ENCODE results near the gene PCSK6.

The PCSK6 gene

GRCh38 chr15:101283931-101284330, 205.6 kb downstream of the PCSK6 start:
- H2AFZ ChIP-seq (ENCODE audit: low read length), result no peak overlapping the region
- H2AK5ac ChIP-seq (ENCODE audit: low read depth, low read length), result no peak overlapping the region
- no peak overlapping the region for H2BK15ac ChIP-seq (ENCODE audit: low read length)
- no peak overlapping the region for H2BK12ac ChIP-seq (ENCODE audit: low read length)
- H3K27me3 ChIP-seq (ENCODE audit: control insufficient read depth in 3 of 3, insufficient read depth in 3 of 3, low read depth in 1 of 3, low read length in 3 of 3), result no peaks in the 10 kb centered on the region
- H3K79me1 ChIP-seq (ENCODE audit: low read depth, low read length), result peaks cover 2% of the 10 kb centered on the region
- H3K23ac ChIP-seq (ENCODE audit: low read depth, low read length, poor library complexity), result no peak overlapping the region
- WGBS, 2 donors (ENCODE audit: extremely low coverage in 2 of 2, insufficient read length in 2 of 2, insufficient replicate concordance in 1 of 2), result no CpG with 5 or more reads among the region's 6 CpGs
- no peak overlapping the region for H2BK120ac ChIP-seq (ENCODE audit: low read depth, low read length)
- no peak overlapping the region for H3K27ac ChIP-seq (replicated peaks; ENCODE audit: low read length)
- no peaks in the 10 kb centered on the region for H3K9me3 ChIP-seq (replicated peaks in 1 of 2; ENCODE audit: control insufficient read depth in 2 of 2, insufficient read depth in 1 of 2, low read depth in 1 of 2, low read length in 2 of 2)
- no peak overlapping the region for H3K4me2 ChIP-seq (ENCODE audit: insufficient read depth, low read length, poor library complexity, severe bottlenecking)
- H3K9ac ChIP-seq (ENCODE audit: low read depth, low read length, poor library complexity), result no peak overlapping the region
- peaks cover 32 to 91% of the 10 kb centered on the region in 2 donors for H3K36me3 ChIP-seq (replicated peaks in 1 of 2; ENCODE audit: control insufficient read depth in 2 of 2, insufficient read depth in 2 of 2, low read length in 2 of 2)
- H4K8ac ChIP-seq (ENCODE audit: low read depth, low read length), result no peak overlapping the region
- no peak overlapping the region for H4K91ac ChIP-seq (ENCODE audit: low read depth, low read length, poor library complexity)
- H3K4me3 ChIP-seq (ENCODE audit: low read length in 2 of 2), result no peak overlapping the region
- no peak overlapping the region for H3K4ac ChIP-seq (ENCODE audit: low read length)
- no peak for DNase-seq (ENCODE audit: low spot score)
- no peak overlapping the region for H3K14ac ChIP-seq (ENCODE audit: low read length)
- no peaks in the 10 kb centered on the region for H3K4me1 ChIP-seq (ENCODE audit: control insufficient read depth in 2 of 2, insufficient read depth in 1 of 2, low read depth in 1 of 2, low read length in 2 of 2)
- H2BK5ac ChIP-seq (ENCODE audit: low read length), result no peak overlapping the region
- H3K18ac ChIP-seq (ENCODE audit: low read length), result no peak overlapping the region

DNA sequence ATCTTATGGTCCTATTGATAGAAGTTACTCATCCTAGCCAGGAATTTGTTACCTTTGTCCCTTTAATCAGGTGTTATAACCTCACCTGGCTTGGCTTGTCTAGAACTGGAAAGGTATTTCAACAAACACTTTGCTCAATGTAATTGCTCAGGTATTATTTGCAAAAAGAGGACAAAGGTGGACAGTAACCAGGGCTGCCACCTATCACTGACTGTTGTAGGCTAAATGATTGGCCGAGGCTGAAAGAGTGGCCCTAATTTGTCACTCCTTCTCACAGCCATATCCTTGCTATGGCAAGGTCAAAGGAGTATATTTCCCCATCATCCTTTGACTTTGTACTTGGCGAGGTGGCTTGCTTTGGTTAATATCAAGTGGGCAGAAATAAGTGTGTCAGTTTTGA, 209.5 kb downstream of the PCSK6 start:
- H2AK5ac ChIP-seq (ENCODE audit: low read depth, low read length), result no peak overlapping the region
- H3K4me2 ChIP-seq (ENCODE audit: insufficient read depth, low read length, poor library complexity, severe bottlenecking), result no peak overlapping the region
- H3K36me3 ChIP-seq (replicated peaks in 1 of 2; ENCODE audit: control insufficient read depth in 2 of 2, insufficient read depth in 2 of 2, low read length in 2 of 2), result peaks cover 23 to 64% of the 10 kb centered on the region in 2 donors
- no peak overlapping the region for H3K18ac ChIP-seq (ENCODE audit: low read length)
- no peak overlapping the region for H3K9ac ChIP-seq (ENCODE audit: low read depth, low read length, poor library complexity)
- no peak overlapping the region for H3K14ac ChIP-seq (ENCODE audit: low read length)
- H3K4me3 ChIP-seq (ENCODE audit: low read length in 2 of 2), result no peak overlapping the region
- no peak overlapping the region for H3K23ac ChIP-seq (ENCODE audit: low read depth, low read length, poor library complexity)
- no peaks in the 10 kb centered on the region for H3K9me3 ChIP-seq (replicated peaks in 1 of 2; ENCODE audit: control insufficient read depth in 2 of 2, insufficient read depth in 1 of 2, low read depth in 1 of 2, low read length in 2 of 2)
- DNase-seq (ENCODE audit: low spot score), result no peak
- no peak overlapping the region for H3K4ac ChIP-seq (ENCODE audit: low read length)
- H2BK5ac ChIP-seq (ENCODE audit: low read length), result no peak overlapping the region
- H3K79me1 ChIP-seq (ENCODE audit: low read depth, low read length), result peaks cover 5% of the 10 kb centered on the region
- H4K91ac ChIP-seq (ENCODE audit: low read depth, low read length, poor library complexity), result no peak overlapping the region
- no peak overlapping the region for H3K27ac ChIP-seq (replicated peaks; ENCODE audit: low read length)
- no peak overlapping the region for H2BK15ac ChIP-seq (ENCODE audit: low read length)
- no peak overlapping the region for H4K8ac ChIP-seq (ENCODE audit: low read depth, low read length)
- peaks cover 4% of the 10 kb centered on the region in 2 donors for H3K4me1 ChIP-seq (ENCODE audit: control insufficient read depth in 2 of 2, insufficient read depth in 1 of 2, low read depth in 1 of 2, low read length in 2 of 2)
- H2BK12ac ChIP-seq (ENCODE audit: low read length), result no peak overlapping the region
- no peak overlapping the region for H2AFZ ChIP-seq (ENCODE audit: low read length)
- no CpG with 5 or more reads among the region's 2 CpGs for WGBS, 2 donors (ENCODE audit: extremely low coverage in 2 of 2, insufficient read length in 2 of 2, insufficient replicate concordance in 1 of 2)
- H2BK120ac ChIP-seq (ENCODE audit: low read depth, low read length), result no peak overlapping the region
- H3K27me3 ChIP-seq (ENCODE audit: control insufficient read depth in 3 of 3, insufficient read depth in 3 of 3, low read depth in 1 of 3, low read length in 3 of 3), result no peaks in the 10 kb centered on the region

- no peaks in the 10 kb centered on the region for H3K27me3 ChIP-seq (ENCODE audit: control insufficient read depth in 3 of 3, insufficient read depth in 3 of 3, low read depth in 1 of 3, low read length in 3 of 3)
- no peak overlapping the region for H2AK5ac ChIP-seq (ENCODE audit: low read depth, low read length)
- no peak overlapping the region for H4K91ac ChIP-seq (ENCODE audit: low read depth, low read length, poor library complexity)
- peak overlapping the region; percentile 73 to 83 for H3K4me3 ChIP-seq (ENCODE audit: low read length in 2 of 2)
- peaks cover 5% of the 10 kb centered on the region for H3K79me1 ChIP-seq (ENCODE audit: low read depth, low read length)
- no peak overlapping the region for H3K14ac ChIP-seq (ENCODE audit: low read length)
- no peaks in the 10 kb centered on the region for H3K9me3 ChIP-seq (replicated peaks in 1 of 2; ENCODE audit: control insufficient read depth in 2 of 2, insufficient read depth in 1 of 2, low read depth in 1 of 2, low read length in 2 of 2)
- H3K27ac ChIP-seq (replicated peaks; ENCODE audit: low read length), result no peak overlapping the region
- H3K18ac ChIP-seq (ENCODE audit: low read length), result no peak overlapping the region
- H3K4me2 ChIP-seq (ENCODE audit: insufficient read depth, low read length, poor library complexity, severe bottlenecking), result peak overlapping the region; percentile 63
- H2BK120ac ChIP-seq (ENCODE audit: low read depth, low read length), result no peak overlapping the region
- H3K9ac ChIP-seq (ENCODE audit: low read depth, low read length, poor library complexity), result no peak overlapping the region
- no peak for DNase-seq (ENCODE audit: low spot score)
- WGBS, 2 donors (ENCODE audit: extremely low coverage in 2 of 2, insufficient read length in 2 of 2, insufficient replicate concordance in 1 of 2), result no CpG with 5 or more reads among the region's 12 CpGs
- H4K8ac ChIP-seq (ENCODE audit: low read depth, low read length), result no peak overlapping the region
- H2BK12ac ChIP-seq (ENCODE audit: low read length), result no peak overlapping the region
- peak overlapping the region; percentile 93 for H2AFZ ChIP-seq (ENCODE audit: low read length)
- no peak overlapping the region for H2BK5ac ChIP-seq (ENCODE audit: low read length)
- no peak overlapping the region for H3K4ac ChIP-seq (ENCODE audit: low read length)
- H3K36me3 ChIP-seq (replicated peaks in 1 of 2; ENCODE audit: control insufficient read depth in 2 of 2, insufficient read depth in 2 of 2, low read length in 2 of 2), result peaks cover 34 to 64% of the 10 kb centered on the region in 2 donors
- no peak overlapping the region for H3K23ac ChIP-seq (ENCODE audit: low read depth, low read length, poor library complexity)
- peaks cover 4% of the 10 kb centered on the region in 2 donors for H3K4me1 ChIP-seq (ENCODE audit: control insufficient read depth in 2 of 2, insufficient read depth in 1 of 2, low read depth in 1 of 2, low read length in 2 of 2)
- H2BK15ac ChIP-seq (ENCODE audit: low read length), result no peak overlapping the region
Measured at GRCh38 chr15:101277943-101278564, 211.5 kb downstream of the PCSK6 start.

GRCh38 chr15:101277038-101277822, 212.3 kb downstream of the PCSK6 start, which contains the start of gene SELENOS:
Gene SELENOS (minus strand): TSS chr15:101277485. CDS start chr15:101277417, 68 bp downstream.
- Histone ChIP-seq H3K4me1 (ENCODE audit: control insufficient read depth in 2 of 2, insufficient read depth in 1 of 2, low read depth in 1 of 2, low read length in 2 of 2) (peaks cover 4% of the 10 kb centered on the region in 2 donors), H3K4me3 (ENCODE audit: low read length in 2 of 2) (peak within 1 kb of the TSS; percentile 83 to 97), H3K27ac (replicated peaks; ENCODE audit: low read length) (peak within 1 kb of the TSS; percentile 12), H2BK15ac (ENCODE audit: low read length) (no peak within 1 kb of the TSS), H3K23ac (ENCODE audit: low read depth, low read length, poor library complexity) (peak within 1 kb of the TSS; percentile 67), H3K14ac (ENCODE audit: low read length) (no peak within 1 kb of the TSS), H2AK5ac (ENCODE audit: low read depth, low read length) (no peak within 1 kb of the TSS), H2BK12ac (ENCODE audit: low read length) (no peak within 1 kb of the TSS), H3K4ac (ENCODE audit: low read length) (no peak within 1 kb of the TSS), H4K8ac (ENCODE audit: low read depth, low read length) (no peak within 1 kb of the TSS), H3K36me3 (replicated peaks in 1 of 2; ENCODE audit: control insufficient read depth in 2 of 2, insufficient read depth in 2 of 2, low read length in 2 of 2) (peaks cover 34 to 64% of the 10 kb centered on the region in 2 donors), H4K91ac (ENCODE audit: low read depth, low read length, poor library complexity) (peak within 1 kb of the TSS; percentile 60), H2AFZ (ENCODE audit: low read length) (peak within 1 kb of the TSS; percentile 93), H3K9me3 (replicated peaks in 1 of 2; ENCODE audit: control insufficient read depth in 2 of 2, insufficient read depth in 1 of 2, low read depth in 1 of 2, low read length in 2 of 2) (no peaks in the 10 kb centered on the region), H3K4me2 (ENCODE audit: insufficient read depth, low read length, poor library complexity, severe bottlenecking) (peak within 1 kb of the TSS; percentile 64), H2BK120ac (ENCODE audit: low read depth, low read length) (no peak within 1 kb of the TSS), H3K9ac (ENCODE audit: low read depth, low read length, poor library complexity) (peak within 1 kb of the TSS; percentile 87), H3K79me1 (ENCODE audit: low read depth, low read length) (peaks cover 5% of the 10 kb centered on the region), H3K18ac (ENCODE audit: low read length) (peak within 1 kb of the TSS; percentile 90), H3K27me3 (ENCODE audit: control insufficient read depth in 3 of 3, insufficient read depth in 3 of 3, low read depth in 1 of 3, low read length in 3 of 3) (no peaks in the 10 kb centered on the region), H2BK5ac (ENCODE audit: low read length) (peak within 1 kb of the TSS; percentile 69)
- peak; percentile 90 for DNase-seq (ENCODE audit: low spot score)
- WGBS, 2 donors (ENCODE audit: extremely low coverage in 2 of 2, insufficient read length in 2 of 2, insufficient replicate concordance in 1 of 2), result no CpG with 5 or more reads among the region's 91 CpGs
